ENCODE results near the gene DNASE1L2. TPM values are rescaled to one million over a fixed set of nuclear protein-coding genes. Genes with fewer than 3 reads are reported as not detected.

The DNASE1L2 gene
- total RNA-seq, 2 experiments from 2014 or later = 6.6 to 9.8 TPM

DNA sequence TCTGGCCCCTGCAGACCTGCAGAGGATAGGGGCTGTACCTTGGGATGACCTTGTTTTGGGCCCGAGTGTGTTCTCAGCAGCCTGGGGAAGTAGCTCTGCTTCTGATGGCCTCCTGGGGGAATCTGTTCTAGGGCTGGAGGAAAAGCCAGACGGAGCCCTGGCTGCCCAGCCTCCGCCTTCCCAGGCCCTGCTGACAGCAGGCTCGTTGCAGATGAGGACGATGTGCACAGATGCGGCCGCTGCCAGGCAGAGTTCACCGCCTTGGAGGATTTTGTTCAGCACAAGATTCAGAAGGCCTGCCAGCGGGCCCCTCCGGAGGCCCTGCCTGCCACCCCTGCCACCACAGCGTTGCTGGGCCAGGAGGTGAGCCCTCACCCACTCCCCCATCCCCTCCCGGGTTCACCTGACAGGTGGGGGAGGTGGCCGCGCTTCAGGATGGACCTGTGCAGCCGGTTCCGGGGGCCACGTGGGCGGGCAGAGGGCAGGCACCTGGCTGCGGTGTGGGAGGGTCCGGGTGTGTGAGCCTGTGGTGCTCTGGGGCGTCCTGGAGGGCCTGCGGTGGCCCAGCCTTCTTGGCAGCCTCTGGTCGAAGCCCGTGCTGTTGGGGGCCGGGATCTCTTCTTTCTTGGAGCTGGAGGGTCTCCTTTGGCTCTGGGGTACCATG, 8.0 kb upstream of the DNASE1L2 start:
- Histone ChIP-seq H3K4me1 (ENCODE audit: insufficient read depth, low read length, poor library complexity, severe bottlenecking) (peaks cover 10% of the 10 kb centered on the region), H3K9me3 (ENCODE audit: low read length) (no peaks in the 10 kb centered on the region), H4K20me1 (ENCODE audit: insufficient read depth, low read length) (0 out of 2 replicates have a peak, but pooled peaks cover 3% of the 10 kb centered on the region), H3K27ac (ENCODE audit: low read depth, low read length, poor library complexity, severe bottlenecking) (no peak overlapping the region), H3K9me2 (ENCODE audit: insufficient read depth, low read length) (no peaks in the 10 kb centered on the region), H2AFZ (ENCODE audit: low read length) (no peak overlapping the region), H3K4me2 (ENCODE audit: low read length) (no peak overlapping the region), H3K79me2 (ENCODE audit: insufficient read depth, low read depth, low read length) (peaks cover 32% of the 10 kb centered on the region), H3K4me3 (ENCODE audit: low read depth, low read length, poor library complexity, severe bottlenecking) (no peak overlapping the region), H3K36me3 (ENCODE audit: insufficient read depth, low read length) (peaks cover 47% of the 10 kb centered on the region)
- BruUV-seq (replicated peaks) = no TSS peak
- intact Hi-C loops (cut with micrococcal nuclease; ENCODE audit: unreplicated experiment) = no loop called here
- CTCF ChIA-PET (ENCODE audit: unreplicated experiment) = no interaction called here
- POLR2A ChIA-PET = no interaction called here
- TF ChIP-seq, protein P1, sequence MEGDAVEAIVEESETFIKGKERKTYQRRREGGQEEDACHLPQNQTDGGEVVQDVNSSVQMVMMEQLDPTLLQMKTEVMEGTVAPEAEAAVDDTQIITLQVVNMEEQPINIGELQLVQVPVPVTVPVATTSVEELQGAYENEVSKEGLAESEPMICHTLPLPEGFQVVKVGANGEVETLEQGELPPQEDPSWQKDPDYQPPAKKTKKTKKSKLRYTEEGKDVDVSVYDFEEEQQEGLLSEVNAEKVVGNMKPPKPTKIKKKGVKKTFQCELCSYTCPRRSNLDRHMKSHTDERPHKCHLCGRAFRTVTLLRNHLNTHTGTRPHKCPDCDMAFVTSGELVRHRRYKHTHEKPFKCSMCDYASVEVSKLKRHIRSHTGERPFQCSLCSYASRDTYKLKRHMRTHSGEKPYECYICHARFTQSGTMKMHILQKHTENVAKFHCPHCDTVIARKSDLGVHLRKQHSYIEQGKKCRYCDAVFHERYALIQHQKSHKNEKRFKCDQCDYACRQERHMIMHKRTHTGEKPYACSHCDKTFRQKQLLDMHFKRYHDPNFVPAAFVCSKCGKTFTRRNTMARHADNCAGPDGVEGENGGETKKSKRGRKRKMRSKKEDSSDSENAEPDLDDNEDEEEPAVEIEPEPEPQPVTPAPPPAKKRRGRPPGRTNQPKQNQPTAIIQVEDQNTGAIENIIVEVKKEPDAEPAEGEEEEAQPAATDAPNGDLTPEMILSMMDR (conservative IDR thresholded peaks at IDR 0.05; ENCODE audit: low read length) = no peak
- no peak for TF ChIP-seq EZH2phosphoT487 (IDR thresholded peaks at IDR 0.05; ENCODE audit: borderline replicate concordance, low read depth, low read length)
- no peak for DNase-seq (ENCODE audit: low spot score)

DNA sequence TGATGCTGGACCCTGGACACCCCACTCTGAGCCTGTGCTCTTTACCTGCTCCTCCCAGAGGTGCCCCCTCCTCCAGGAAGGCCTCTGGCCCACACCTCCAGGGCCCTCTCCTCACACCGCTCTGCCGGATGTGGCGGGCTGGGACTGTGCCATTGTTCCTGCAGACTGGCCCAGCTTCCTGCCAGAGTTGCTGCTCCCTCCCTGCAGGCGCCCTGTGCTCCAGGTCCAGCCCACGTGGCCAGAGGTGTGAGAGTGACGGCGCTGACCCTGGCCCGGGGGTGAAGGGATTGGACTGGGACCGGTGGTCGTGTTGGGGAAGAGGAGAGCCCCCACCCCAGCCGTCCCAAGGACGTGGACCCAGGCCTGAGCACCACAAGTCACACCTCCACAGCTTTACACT, 7.2 kb upstream of the DNASE1L2 start:
- H2AFZ ChIP-seq (ENCODE audit: low read length) = no peak overlapping the region
- BruUV-seq (replicated peaks) = no TSS peak
- H3K9me3 ChIP-seq (ENCODE audit: low read length) = no peaks in the 10 kb centered on the region
- DNase-seq (ENCODE audit: low spot score) = no peak
- H3K36me3 ChIP-seq (ENCODE audit: insufficient read depth, low read length) = peaks cover 55% of the 10 kb centered on the region
- CTCF ChIA-PET (ENCODE audit: unreplicated experiment) = no interaction called here
- H3K27ac ChIP-seq (ENCODE audit: low read depth, low read length, poor library complexity, severe bottlenecking) = no peak overlapping the region
- H3K9me2 ChIP-seq (ENCODE audit: insufficient read depth, low read length) = no peaks in the 10 kb centered on the region
- H3K4me3 ChIP-seq (ENCODE audit: low read depth, low read length, poor library complexity, severe bottlenecking) = no peak overlapping the region
- peaks cover 27% of the 10 kb centered on the region for H3K79me2 ChIP-seq (ENCODE audit: insufficient read depth, low read depth, low read length)
- 0 out of 2 replicates have a peak, but pooled peaks cover 2% of the 10 kb centered on the region for H4K20me1 ChIP-seq (ENCODE audit: insufficient read depth, low read length)
- peaks cover 10% of the 10 kb centered on the region for H3K4me1 ChIP-seq (ENCODE audit: insufficient read depth, low read length, poor library complexity, severe bottlenecking)
- no peak for TF ChIP-seq EZH2phosphoT487 (IDR thresholded peaks at IDR 0.05; ENCODE audit: borderline replicate concordance, low read depth, low read length)
- TF ChIP-seq, protein P1 (conservative IDR thresholded peaks at IDR 0.05; ENCODE audit: low read length) = no peak
- H3K4me2 ChIP-seq (ENCODE audit: low read length) = no peak overlapping the region
- intact Hi-C loops (cut with micrococcal nuclease; ENCODE audit: unreplicated experiment) = no loop called here
- POLR2A ChIA-PET = no interaction called here

DNA sequence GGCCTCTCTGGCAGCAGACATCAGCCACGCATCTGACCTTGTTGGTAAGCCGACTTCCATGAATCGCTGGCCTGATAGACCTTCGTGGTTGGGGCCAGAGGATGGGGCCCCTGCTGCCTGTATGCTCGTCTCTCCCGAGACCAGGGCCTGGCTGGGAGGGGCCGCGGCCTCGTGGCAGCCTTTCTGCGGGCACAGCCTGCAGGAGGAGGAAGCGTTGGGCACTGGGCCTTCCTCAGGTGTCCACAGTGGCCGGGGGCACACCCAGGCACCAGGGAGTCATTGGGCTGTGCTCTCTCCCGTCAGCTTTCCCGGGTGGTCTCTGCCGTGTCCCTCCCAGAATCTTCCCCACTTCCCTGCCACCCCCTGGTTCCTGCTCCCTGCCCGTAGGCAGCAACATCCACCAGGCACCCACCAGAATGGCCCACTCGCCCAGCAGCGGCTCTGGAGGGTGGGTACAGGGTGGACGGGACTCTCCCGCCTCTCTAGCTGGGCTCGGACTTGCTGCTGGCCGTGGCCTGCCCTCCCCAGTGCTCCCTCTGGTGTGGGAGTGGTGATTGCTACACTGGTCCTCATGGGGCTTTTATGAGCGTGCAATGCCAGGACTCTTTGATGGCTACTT, 6.5 kb upstream of the DNASE1L2 start:
- H3K9me2 ChIP-seq (ENCODE audit: insufficient read depth, low read length) = no peaks in the 10 kb centered on the region
- peaks cover 60% of the 10 kb centered on the region for H3K36me3 ChIP-seq (ENCODE audit: insufficient read depth, low read length)
- no peak for TF ChIP-seq EZH2phosphoT487 (IDR thresholded peaks at IDR 0.05; ENCODE audit: borderline replicate concordance, low read depth, low read length)
- TF ChIP-seq, protein P1 (conservative IDR thresholded peaks at IDR 0.05; ENCODE audit: low read length) = no peak
- BruUV-seq (replicated peaks) = no TSS peak
- no peak overlapping the region for H3K4me3 ChIP-seq (ENCODE audit: low read depth, low read length, poor library complexity, severe bottlenecking)
- POLR2A ChIA-PET = no interaction called here
- H4K20me1 ChIP-seq (ENCODE audit: insufficient read depth, low read length) = no peaks in the 10 kb centered on the region
- H3K4me2 ChIP-seq (ENCODE audit: low read length) = no peak overlapping the region
- no peaks in the 10 kb centered on the region for H3K9me3 ChIP-seq (ENCODE audit: low read length)
- intact Hi-C loops (cut with micrococcal nuclease; ENCODE audit: unreplicated experiment) = no loop called here
- no peak overlapping the region for H2AFZ ChIP-seq (ENCODE audit: low read length)
- CTCF ChIA-PET (ENCODE audit: unreplicated experiment) = no interaction called here
- H3K4me1 ChIP-seq (ENCODE audit: insufficient read depth, low read length, poor library complexity, severe bottlenecking) = peaks cover 5% of the 10 kb centered on the region
- DNase-seq (ENCODE audit: low spot score) = no peak
- no peak overlapping the region for H3K27ac ChIP-seq (ENCODE audit: low read depth, low read length, poor library complexity, severe bottlenecking)
- peaks cover 20% of the 10 kb centered on the region; the same call in 1 of the 2 replicates for H3K79me2 ChIP-seq (ENCODE audit: insufficient read depth, low read depth, low read length)

Data from OCI-LY7 (cell line).